T-helper 2 cell treated with Interferon-gamma antibody and Interleukin-4, amounts not matched to agents 100 ng/mL and 5 ng/mL, for 36 hours (primary cell): Measurements from ENCODE around the gene ARFGEF2. TPM values are rescaled to one million over a fixed set of nuclear protein-coding genes. Genes with fewer than 3 reads are reported as not detected.
"Not testable (repeated sequence)": the region's sequence is repeated elsewhere in the genome, so short reads cannot be mapped to it uniquely, and the experiment has no call there.

ENCODE experiments used
- intact Hi-C: fragments of 100-400 bp; cut with micrococcal nuclease; formaldehyde crosslinking; loops from one replicate; pipeline ENCODE4 v1.15.1; 2023
- total RNA-seq: library from RNA; stranded (reverse); gene quantifications from 2 replicates; pipeline ENCODE4 v1.2.3, GENCODE V29; 2022

ARFGEF2 gene
- total RNA-seq, 1 donor from 2014 or later, result 25.1 TPM

DNA sequence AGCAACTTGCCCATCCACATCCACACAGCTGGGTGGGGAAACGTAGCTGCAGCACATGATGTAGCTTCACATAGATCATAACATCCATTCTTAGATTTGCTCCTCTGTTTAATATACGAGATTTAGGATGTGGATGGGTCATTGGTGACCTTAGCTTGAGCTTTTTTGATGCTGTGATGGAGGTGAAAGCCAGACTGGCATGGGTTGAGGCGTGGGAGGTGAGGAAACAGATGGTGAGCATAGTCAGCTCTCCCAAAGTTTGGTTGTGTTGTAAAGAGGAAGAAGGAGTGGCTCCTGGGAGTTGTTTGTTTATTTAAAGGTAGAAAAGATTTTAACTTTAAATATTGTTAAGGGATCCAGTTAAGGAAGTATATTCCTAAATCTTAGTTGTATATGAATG lies 5.3 kb downstream of the ARFGEF2 start:
- intact Hi-C loops, result no loop called here

DNA sequence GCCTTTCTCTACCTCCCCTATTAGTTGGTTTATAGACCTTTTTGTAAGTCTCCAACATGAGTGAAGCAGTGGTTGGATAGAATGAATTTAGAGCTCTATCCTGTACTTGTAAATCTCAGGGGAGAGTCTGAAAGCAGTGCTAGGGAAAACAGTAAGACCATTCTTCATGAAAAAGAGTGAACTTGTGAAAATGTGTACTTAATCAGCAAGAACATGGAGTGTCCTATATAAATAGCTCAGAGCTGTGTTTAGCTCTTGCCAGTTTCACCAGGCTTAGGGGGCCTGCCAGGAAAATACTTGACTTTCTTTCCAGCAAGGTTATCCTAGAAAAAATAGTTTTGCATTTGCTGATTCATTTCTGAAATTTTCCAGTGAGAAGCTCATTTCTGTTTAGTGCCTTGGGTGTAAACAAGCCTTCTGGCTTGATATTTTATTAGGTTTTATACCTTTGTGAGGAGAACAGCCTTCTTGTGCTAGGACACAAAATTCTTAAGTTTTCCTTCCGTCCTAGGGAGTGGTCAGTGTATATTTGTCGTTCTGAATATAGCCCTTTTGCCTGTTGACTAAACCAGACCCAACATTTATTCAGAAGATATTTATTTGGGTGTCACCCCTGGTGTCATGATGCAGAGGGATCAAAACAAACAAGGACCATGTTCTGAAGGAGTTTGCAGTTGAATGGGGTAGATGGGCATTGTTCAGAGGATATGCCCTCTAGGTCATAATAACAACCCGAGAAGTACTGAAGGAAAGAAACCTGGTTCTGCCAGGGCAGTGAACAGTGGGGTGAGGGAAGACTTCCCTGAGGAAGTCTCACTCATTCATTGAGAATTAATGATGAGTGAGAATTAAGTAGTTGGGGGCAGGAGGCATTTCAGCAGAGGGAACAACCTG lies 7.6 kb downstream of the ARFGEF2 start:
- intact Hi-C loops, result no loop called here

DNA sequence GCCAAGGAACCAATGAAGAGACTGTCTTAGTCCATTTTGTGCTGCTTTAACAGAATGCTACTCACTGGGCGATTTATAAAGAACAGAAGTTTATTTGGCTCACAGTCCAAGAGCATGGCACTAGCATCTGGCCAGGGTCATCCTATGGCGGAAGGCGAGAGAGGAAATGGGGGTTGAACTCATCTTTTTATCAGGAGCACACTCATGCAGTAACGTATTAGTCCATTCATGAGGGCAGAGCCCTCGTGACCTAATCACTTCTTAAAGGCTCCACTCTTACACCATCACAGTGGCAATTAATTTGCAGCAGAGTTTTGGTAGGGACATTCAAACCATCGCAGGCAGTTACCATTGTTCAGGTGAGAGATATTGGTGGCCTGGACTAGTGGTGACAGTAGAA lies 8.5 kb downstream of the ARFGEF2 start:
- intact Hi-C loops, result no loop called here

DNA sequence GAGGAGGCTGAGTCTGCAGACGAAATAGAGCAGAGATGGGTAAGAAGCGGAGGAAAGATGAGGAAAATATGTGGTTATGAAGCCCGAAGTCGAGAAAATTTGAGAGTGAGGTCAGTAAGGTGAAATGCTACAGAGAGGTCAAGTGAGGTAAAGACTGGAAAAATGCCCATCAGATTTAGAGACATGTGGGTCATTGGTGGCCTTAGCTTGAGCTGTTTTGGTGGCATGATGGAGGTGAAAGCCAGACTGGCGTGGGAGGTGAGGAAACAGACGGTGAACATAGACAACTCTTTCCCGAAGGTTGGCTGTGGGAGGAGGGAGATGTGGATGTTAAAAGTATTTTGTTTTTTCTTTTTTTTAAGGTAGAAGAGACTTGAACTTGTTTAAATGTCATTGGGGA lies 9.4 kb downstream of the ARFGEF2 start:
- intact Hi-C loops, result no loop called here

DNA sequence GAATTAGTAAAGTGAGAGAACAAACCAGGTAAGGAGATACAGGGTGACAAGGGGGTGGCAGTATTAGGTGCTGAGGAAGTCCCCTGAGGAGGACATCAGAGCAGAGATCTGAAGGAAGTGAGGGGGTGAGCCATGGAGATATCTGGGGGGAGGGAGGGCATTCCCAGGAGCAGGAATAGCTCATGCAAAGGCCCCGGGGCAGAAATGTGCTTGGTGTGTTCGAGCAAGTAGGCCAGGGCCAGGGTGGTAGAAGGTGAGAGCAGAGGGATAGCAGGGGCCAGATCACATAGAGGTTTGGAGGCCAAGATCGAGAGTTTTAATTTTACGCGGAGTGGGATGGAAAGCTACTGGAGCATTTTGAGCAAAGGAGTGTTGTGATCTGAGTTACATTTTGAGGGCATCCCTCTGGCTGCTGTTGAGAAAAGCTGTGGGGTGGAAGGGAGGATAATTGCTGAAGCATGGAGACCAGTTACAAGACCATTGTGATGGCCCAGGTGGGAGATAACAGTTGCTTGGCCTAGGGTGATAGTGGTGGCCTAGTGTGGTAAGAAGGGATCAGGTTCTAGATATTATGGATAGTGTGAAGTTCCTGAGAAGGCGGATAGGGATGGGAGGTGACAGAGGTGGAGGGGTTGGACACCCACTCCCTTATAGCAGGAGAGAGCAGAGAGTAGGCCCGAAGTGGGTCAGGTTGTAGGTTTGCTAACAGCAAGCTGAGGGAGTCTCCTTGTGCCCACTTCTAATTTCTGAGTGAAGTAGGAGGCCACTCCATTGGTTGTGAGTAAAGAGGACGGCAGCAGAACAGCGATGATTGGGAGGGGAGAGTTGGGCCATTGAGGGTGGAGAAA lies 10.2 kb downstream of the ARFGEF2 start:
- intact Hi-C loops, result no loop called here

DNA sequence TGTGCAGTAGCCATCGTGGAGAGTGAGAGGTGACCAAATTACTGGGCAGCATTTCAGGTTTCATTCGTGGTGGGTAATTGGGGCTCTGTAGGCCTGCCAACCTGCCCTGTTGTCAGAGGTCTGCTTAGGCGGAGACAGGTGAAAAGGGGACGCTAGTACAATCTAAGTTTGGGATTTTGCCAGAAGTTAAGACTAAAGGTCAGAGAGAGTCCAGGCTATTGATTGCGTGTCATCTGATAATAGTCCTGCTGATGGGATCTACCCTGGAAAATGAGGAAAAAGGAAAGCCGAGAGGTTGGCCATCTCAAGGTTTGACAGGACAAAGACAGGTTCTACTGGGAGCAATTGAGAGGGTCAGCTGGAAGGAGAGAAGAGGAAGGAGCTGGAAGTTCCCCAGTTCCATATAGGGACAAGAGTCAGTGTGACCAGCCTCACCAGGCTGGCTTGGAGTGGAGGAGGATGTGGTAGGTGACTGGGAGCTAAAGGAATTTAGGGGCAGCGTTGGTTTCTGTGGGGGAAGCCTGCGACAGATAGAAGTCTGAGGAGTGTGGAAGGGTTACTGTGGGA lies 10.9 kb downstream of the ARFGEF2 start:
- intact Hi-C loops, result no loop called here

DNA sequence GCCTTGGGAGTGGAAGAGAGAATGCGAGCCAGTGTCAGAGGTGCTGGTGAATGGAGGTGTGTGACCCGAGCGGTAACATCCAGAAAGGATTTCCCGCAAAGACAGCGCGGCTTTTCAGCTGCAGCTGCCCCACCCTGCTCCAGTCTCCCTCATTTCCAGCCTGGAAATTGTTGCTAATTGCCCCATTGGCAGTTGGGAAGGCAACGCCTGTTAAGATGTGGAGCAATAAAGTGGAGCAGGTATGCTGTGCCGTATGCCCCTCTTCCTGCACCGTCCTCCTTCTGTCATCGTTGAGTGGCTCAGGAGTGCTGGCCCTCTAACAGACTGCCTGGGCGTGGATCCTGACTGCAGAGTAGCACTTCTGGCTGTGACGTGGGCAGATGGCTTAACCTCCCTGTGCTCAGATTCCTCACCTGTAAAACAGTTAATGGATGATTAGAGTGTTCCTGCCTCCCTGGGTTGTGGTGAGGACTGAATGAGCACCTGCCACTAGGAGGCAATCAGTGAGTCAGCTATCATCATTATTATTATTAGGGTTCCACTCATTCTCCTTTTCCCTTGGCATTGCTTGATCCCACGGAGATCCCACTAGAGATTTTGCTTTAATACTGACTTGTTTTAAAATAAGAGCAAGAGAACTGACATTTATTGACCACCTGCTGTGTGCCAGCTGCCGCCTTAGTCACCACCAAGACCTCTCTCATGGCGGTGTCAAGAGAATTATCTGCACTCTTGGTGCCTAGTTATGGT lies 11.7 kb downstream of the ARFGEF2 start:
- intact Hi-C loops, result no loop called here

DNA sequence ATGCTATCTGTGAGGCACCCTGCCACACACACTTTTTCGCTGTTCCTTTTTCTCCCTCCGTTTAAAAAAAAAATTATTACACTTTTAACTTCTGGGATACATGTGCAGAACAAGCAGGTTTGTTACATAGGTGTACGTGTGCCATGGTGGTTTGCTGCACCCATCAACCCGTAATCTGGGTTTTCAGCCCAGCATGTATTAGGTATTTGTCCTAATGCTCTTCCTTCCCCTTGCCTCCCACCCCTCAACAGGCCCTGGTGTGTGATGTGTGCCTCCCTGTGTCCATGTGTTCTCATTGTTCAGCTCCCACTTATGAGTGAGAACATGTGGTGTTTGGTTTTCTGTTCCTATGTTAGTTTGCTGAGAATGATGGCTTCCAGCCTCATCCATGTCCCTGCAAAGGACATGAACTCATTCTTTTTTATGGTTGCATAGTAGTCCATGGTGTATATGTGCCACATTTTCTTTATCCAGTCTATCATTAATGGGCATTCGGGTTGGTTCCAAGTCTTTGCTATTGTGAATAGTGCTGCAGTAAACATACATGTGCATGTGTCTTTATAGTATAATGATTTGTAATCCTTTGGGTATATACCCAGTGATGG lies 12.9 kb downstream of the ARFGEF2 start:
- intact Hi-C loops, result not testable (repeated sequence)

DNA sequence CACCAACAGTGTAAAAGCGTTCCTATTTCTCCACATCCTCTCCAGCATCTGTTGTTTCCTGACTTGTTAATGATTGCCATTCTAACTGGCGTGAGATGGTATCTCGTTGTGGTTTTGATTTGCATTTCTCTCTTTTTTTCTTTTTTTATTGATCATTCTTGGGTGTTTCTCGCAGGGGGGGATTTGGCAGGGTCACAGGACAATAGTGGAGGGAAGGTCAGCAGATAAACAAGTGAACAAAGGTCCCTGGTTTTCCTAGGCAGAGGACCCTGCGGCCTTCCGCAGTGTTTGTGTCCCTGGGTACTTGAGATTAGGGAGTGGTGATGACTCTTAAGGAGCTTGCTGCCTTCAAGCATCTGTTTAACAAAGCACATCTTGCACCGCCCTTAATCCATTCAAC lies 13.5 kb downstream of the ARFGEF2 start:
- intact Hi-C loops, result not testable (repeated sequence)

DNA sequence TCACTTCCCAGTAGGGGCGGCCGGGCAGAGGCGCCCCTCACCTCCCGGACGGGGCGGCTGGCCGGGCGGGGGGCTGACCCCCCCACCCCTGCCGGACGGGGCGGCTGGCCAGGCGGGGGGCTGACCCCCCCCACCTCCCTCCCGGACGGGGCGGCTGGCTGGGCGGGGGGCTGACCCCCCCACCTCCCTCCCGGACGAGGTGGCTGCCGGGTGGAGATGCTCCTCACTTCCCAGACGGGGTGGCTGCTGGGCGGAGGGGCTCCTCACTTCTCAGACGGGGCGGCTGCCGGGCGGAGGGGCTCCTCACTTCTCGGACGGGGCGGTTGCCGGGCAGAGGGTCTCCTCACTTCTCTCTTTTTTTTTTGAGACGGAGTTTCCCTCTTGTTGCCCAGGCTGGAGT lies 14.7 kb downstream of the ARFGEF2 start:
- intact Hi-C loops, result not testable (repeated sequence)

DNA sequence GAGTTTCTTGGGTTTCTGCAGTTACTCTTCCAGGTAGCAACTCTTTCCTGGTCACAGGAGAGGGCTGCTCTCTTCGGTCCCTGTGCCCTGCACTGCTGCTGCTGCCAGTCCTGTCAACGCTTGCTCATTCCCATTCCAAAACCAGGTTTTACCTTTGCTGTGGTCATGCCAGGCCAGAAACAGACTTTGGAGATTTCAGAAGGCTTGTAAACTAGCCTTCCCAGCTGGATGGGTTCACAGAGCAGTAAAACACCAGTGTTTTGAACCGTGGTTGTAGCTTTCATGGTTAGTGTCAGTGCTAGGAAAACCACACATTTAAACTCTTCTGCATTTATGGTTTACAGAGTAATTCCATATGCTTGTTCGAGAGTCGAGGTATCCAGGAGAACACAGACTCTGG lies 16.2 kb downstream of the ARFGEF2 start:
- intact Hi-C loops, result no loop called here

DNA sequence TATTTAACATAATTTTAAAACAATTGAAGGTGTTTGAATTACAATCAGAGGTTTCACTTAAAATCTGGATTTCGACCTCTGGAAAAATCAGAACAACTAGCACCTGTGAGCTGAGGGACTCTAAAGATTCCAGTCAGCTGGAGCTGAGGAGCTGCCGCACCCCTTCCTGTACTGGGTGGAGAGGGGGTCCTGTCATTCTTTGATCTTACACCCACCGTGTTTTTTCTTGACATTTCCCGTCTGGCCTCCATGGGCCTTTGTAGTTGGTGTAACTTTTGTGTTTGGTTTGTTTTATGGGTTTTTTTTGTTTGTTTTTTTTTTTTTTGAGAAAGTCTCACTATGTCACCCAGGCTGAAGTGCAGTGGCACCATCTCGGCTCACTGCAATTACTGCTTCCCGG lies 17.2 kb downstream of the ARFGEF2 start:
- intact Hi-C loops, result no loop called here

DNA sequence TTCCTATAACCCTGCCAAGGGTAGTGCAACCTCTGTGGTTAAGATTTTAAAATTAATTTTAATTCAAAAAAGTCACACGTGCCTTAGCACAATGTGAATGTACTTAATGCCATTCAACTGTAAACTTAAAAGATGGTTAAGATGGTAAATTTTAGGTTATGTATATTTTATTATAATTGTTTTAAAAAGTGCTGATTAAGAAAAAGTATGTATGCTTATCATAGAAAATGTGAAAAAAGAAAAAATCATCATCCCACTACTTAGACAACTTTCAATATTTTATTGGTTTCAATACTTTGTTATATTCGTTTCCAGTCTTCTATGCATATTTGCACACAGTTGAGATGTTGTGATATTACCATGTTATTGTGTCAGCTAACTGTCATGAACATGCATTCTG lies 18.7 kb downstream of the ARFGEF2 start:
- intact Hi-C loops, result no loop called here

DNA sequence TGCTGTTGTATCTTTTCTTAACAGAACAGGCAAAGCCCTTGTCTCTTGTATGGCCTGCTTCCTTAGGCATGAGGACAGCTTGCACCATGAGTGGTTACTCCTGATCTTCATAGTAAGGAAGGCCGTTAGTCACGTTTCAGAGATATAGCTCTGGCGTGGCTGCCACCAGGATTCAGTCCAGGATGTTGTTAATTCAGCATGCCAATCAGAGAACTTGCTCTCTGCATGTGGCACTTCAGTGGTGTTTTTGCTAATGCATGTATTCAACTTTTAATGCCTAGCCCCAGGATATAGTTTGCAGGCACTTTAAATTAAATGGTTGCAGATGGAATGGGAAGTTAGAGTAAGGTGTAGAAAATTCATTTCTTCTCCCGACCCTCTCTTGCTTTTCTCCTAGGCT lies 20.0 kb downstream of the ARFGEF2 start:
- intact Hi-C loops, result no loop called here

DNA sequence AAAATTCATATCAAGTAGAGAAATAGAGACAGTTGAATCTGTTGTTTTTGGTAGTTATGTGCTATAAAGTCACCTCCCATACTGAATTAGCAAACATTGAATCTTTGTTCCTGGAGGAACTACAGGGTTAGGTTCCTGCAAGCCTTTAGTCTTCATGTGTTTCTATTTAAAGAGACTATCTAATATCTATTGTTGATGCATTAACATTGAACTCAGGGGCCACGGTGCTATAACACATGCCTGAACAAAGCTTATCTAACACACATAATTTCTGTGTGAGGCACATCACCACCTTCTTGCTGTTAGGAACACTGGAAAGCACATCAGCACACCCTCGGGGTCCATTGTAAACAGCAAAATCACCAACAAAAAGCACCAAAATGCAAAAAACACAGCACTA lies 21.2 kb downstream of the ARFGEF2 start:
- intact Hi-C loops, result no loop called here

DNA sequence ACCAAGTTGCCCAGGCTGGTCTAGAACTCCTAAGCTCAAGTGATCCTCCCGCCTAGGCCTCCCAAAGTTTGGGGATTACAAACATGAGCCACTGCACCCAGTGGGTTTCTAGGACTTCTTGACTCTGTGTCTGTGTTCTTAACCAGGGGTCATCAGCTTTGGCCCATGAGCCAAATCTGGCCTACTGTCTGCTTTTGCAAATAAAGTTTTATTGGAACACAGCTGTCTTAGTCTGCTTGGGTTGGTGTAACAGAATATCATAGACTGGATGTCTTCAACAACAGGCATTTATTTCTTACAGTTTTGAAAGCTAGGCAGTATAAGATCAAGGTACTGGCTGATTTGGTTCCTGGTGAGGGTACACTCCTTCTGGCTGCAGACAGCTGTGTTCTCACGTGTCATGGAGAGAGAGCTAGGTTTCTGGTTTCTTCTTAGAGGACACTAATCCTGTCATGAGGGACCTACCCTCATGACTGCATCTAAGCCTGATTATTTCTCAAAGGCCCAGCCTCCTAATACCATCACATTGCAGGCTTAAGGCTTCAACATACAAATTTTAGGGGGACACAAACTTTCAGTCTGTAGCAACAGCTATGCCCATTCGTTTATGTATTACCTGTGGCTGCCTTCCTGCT lies 23.3 kb downstream of the ARFGEF2 start:
- intact Hi-C loops, result no loop called here

DNA sequence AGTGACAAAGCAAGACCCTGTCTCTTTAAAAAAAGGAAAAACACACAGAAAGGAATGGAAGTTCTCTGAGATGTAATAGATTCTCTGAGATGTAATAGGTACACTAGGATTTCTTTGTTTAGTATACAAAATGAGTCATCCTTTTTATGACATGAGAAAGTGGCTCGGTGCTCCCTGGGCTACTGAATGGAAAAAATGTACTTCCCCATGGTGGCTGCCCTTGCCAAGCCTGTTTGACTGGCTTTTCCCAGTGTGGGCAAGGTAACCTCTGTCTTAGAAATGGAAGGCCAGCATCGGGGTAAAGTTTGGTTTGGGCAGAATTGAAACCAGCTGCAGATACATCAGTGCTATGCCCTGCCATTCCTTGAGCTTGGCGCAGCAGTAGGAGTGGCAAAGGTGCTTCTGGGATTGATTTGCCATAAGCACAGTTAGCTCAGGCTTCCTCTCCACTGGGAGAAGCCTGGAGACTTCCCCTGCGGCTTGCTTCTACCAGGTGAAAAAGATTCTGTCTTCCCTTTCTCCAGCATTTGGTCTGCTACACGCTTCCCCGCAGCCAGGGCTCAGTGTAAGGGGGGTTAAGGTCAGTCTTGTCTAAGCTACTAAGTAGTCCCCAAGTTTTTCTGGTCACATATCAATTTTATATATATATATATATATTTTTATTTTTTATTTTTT lies 24.5 kb downstream of the ARFGEF2 start:
- intact Hi-C loops, result no loop called here

DNA sequence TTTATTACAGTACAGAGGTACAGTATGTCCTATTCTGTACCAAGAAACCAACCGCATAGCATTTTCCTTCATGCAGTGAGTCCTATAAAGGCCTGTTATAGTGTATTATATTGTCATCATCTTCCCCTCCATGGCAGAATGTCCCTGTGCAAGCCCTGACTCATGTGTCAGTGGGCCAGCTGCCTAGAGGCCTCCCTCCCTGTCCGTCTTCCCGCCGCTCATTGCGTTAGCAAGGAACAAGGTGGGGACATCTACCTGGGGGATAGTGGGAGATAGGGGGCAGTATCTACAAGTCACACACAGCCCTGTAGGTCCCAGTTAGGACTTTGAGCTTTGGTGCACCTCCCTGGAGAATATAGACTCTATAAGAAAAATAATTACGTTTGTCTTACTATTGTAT lies 27.1 kb downstream of the ARFGEF2 start:
- intact Hi-C loops, result no loop called here

DNA sequence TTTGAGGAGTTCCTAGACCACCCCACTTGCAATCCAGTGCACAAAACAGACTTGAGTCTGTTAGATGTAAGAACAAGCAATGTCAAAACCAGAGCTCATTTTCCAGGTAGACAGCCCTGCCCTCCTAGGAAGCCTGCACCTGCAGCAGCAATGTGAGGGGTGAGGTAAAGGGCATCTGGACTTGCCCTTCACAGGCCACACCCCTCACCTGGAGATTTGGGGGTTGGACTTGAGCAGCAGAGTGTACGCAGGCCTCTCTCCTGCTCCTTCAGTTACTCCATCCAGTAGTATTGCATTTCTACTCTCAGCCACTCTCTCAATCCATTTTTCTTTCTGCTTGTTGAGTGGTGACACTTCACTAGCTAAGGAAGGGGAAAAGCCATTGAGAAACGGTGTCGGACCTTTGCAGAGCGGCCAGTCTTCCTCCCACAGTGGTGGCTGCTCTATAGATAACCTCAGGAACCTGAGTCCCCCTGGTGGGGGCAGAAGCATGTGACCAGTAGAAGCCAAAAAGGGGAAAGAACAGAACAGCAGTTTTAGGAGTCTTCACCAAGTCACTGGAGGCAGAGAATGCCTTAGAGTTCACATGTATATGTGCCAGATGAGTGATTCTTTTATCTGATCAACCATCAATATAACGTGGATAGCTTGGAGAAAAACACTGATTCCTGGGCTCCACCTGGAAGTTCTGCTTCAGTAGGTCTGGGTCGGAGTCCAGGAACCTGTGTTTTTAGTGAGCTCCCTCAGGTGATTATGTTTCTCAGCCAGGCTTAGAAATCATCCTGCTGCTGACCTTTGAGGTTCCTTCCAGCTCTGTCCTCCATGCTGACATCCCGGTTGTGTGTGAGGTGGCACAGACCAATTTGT lies 28.0 kb downstream of the ARFGEF2 start:
- intact Hi-C loops, result no loop called here
